Measurements from ENCODE around the gene CHPT1. TPM values are rescaled to one million over a fixed set of nuclear protein-coding genes. Genes with fewer than 3 reads are reported as not detected.

The CHPT1 gene
- total RNA-seq, 3 donors from 2014 or later (not counting 1 experiment from before 2014, with no cell fraction given) = 3.9 to 23.6 (median 7.3) TPM

Other genes with a start within 250 kb of the CHPT1 start
- gene SPIC, start 222.3 kb upstream of the CHPT1 start, total RNA-seq = under 1 TPM in 1 of 3 donors, not detected in 2; 0.24 TPM
- gene MYBPC1, start 102.7 kb upstream of the CHPT1 start, total RNA-seq = not detected
- 1 to 10 TPM; 1.4 to 3.2 (median 2.4) TPM for gene SYCP3, start 41.8 kb downstream of the CHPT1 start, total RNA-seq
- gene GNPTAB, start 133.3 kb downstream of the CHPT1 start, total RNA-seq = 100 to 1,000 TPM; 260 to 285 (median 262) TPM
- gene DRAM1, start 179.9 kb downstream of the CHPT1 start, total RNA-seq = 10 to 100 TPM in 1 of 3 donors, 1 to 10 TPM in 2; 9.8 to 10.5 (median 10.0) TPM

Data from natural killer cell (primary cell).